PC-3 (cell line): ENCODE data around the gene RASD2.

Source experiments
- EZH2 ChIP-seq: fragments of 300-600 bp; sonication (generic); IDR thresholded peaks from one replicate; pipeline ENCODE4 v1.6.1; 2017; ENCODE audit warnings: antibody characterized with exemption, mild to moderate bottlenecking, low read length; ENCODE audit not compliant: unreplicated experiment
- TF ChIP-seq, protein P1 (sequence below): fragments of 300-600 bp; sonication (generic); conservative IDR thresholded peaks from 2 replicates; pipeline ENCODE4 v1.5.1; 2017; ENCODE audit warnings: antibody characterized with exemption, low read depth, mild to moderate bottlenecking, low read length

DNA sequence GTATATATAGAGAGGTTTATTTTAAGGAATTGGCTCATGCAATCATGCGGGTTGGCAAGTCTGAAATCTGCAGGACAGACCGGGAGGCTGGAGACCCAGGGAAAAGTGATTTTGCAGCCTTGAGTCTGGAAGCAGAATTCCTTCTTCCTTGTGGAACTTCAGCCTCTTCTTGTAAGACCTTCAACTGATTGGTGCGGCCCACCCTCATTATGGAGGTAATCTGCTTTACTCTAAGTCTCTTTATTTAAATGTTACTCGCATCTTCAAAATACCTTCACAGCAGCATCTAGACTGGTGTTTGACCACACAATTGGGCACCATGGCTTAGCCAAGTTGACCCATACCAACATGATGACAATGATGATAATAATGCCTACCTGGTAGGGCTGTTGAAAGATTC is 58.7 kb downstream of the RASD2 start:
- TF ChIP-seq, protein P1, sequence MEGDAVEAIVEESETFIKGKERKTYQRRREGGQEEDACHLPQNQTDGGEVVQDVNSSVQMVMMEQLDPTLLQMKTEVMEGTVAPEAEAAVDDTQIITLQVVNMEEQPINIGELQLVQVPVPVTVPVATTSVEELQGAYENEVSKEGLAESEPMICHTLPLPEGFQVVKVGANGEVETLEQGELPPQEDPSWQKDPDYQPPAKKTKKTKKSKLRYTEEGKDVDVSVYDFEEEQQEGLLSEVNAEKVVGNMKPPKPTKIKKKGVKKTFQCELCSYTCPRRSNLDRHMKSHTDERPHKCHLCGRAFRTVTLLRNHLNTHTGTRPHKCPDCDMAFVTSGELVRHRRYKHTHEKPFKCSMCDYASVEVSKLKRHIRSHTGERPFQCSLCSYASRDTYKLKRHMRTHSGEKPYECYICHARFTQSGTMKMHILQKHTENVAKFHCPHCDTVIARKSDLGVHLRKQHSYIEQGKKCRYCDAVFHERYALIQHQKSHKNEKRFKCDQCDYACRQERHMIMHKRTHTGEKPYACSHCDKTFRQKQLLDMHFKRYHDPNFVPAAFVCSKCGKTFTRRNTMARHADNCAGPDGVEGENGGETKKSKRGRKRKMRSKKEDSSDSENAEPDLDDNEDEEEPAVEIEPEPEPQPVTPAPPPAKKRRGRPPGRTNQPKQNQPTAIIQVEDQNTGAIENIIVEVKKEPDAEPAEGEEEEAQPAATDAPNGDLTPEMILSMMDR, result no peak
- no peak for TF ChIP-seq EZH2
